NCI-H146 treated with DMSO at 0.1 percent for 48 hours (cell line): ENCODE data around the gene PHLDB3.

Experiments used
- DNase-seq: peaks from one replicate; lab custom pipeline; 2025; ENCODE audit not compliant: unreplicated experiment; lab: John Stamatoyannopoulos, UW

PHLDB3 gene

DNA sequence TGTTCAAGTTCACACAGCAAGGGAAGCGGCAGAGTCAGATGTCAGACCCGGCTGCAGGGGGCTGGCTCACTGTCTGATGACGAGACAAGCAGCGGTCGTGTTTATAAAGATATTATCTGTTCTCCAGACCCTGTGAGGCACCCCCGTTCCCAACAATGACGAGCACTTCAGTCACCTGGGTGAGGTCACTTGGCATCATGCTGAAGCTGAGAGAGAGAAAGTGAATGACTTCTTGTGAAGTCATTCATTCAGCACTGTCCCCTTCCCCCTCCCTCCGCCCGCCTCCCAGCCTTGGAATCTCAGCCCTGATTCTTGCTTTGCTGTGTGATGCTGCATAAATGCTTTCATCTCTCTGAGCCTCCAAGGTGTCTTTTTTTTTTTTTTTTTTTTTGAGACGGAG, 34.3 kb downstream of the PHLDB3 start:
- DNase-seq, result no peak

DNA sequence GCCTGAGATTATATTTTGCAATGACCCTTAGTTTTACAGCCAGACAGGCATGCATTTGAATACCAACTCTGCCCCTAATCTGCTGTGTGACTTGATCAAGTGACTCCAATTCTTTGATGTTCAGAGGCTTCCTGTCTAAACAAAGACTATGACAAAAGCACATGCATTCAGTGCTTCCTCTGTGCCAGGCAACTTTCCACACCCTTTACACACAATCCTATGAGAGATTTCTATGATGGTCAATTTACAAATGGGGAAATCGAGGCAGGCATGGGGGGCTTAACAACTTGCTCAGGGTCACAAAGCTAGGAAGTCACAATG, 35.4 kb downstream of the PHLDB3 start:
- DNase-seq, result no peak

DNA sequence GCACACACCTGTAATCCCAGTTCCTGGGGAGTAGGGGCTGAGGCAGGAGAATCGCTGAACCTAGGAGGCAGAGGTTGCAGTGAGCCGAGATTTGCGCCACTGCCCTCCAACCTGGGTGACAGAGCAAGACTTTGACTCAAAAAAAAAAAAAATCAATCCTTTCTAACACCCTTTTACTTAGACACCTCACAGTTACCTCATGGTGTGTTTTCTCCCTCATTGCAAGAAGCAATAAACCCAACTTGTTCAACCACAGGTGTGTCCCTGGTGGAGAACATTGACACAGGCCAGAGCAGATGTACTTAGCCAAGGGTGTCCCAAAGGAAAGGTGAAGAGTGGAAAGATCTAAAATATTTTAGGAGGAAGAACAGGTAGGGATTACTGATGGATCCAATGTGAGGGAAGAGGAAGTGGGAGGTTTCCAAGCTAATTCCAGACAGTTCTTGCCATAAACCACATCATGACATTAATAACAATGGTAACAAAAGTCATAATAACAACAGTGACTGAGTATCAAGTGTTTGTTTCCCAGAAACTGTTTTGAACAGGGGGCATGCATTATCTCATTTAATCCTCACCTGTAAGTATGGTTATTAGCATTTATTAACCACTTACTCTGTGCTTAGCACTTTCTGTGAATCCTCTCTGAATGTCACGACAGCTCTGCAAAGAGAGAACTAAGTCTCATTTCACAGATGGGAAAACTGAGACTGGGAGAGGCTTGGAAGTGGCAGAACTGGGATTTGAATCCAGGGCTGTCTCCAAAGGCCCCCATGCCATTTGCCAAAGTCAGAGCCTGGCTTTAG, 36.0 kb downstream of the PHLDB3 start:
- DNase-seq, result no peak

DNA sequence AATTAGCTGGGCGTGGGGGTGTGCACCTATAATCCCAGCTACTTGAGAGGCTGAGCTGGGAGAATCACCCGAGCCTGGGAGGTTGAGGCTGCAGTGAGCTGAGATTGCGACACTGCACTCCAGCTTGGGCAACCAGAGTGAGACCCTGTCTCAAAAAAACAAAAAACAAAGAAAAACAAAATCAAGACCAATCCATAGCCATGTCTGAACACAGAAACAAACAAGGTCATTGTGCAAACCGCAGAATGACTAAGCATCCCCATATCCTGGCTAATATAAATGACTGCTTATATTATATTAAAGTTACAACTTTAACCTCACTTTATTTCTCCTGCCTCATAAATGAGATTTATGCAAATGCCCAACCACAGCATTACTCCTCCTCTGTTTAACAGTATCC, 36.8 kb downstream of the PHLDB3 start:
- DNase-seq, result no peak

DNA sequence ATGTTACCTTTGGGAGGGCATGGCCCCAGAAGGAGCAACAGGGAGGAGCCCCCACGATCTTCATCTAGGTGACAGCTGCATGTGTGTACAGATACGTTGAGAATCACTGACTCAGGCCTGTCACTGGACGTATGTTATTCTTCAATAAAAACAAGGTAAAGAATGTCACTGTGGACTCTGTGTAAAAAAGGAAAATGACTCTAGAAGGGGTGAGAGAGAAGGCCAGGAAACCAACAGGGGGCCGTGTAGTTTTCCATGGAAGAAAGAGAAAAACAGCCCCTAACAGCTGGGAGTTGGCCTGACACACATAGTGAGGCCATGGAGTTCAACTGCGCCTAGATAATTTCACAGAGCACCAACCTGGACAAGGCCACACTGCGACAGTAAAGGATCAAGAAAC, 37.3 kb downstream of the PHLDB3 start:
- no peak for DNase-seq

DNA sequence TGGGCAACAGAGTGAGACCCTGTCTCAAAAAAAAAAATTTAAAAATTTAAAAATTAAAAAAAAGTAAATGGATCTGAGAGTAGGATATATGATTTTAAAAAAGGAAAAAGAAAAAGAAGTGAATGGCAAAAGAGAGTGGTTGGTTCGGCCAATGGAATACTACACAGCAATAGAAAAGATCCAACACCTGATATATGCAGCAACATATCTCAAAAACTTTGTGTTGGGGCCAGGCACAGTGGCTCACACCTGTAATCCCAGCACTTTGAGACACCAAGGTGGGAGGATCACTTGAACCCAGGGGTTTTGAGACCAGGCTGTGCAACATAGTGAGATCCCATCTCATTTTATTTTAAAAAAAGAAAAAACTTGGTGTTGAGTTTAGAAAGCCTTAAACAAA, 37.8 kb downstream of the PHLDB3 start:
- DNase-seq, result no peak

DNA sequence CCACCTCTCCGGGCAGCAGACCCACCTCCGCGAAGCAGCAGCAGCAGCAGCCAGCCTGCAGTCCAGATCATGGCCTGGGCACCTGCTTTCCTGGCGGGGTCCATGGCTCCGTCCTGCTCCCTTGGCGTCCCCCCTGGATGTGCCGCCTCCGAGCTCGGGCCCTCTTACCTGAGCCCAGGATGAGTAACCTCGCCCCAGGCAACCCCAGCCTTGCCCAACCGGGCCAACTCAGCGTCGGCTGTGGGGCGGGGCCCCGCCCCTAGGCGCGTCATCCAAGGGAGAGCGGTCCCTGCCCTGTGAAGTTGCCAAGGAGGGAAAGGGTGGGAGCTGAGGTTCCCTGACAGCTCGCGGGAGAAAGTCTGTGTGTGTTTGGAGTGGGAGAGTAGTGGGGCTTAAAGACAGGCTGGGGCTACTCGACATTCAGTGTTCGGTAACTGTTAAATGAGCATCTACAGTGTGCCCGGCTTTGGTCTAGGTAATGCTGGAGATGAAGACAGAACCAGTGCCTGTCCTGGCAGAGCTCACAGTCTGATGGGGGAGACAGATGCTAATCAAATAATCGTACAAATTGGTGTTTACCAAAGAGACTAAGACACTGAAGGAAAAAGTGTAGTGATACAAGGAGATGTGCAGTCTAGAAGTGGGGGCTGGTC, 39.0 kb downstream of the PHLDB3 start, which contains the start of gene LYPD3:
Gene LYPD3 (minus strand): TSS at position 141 of the 653 bp plus-strand sequence. CDS start 37 bp downstream, at position 104.
- no peak for DNase-seq

DNA sequence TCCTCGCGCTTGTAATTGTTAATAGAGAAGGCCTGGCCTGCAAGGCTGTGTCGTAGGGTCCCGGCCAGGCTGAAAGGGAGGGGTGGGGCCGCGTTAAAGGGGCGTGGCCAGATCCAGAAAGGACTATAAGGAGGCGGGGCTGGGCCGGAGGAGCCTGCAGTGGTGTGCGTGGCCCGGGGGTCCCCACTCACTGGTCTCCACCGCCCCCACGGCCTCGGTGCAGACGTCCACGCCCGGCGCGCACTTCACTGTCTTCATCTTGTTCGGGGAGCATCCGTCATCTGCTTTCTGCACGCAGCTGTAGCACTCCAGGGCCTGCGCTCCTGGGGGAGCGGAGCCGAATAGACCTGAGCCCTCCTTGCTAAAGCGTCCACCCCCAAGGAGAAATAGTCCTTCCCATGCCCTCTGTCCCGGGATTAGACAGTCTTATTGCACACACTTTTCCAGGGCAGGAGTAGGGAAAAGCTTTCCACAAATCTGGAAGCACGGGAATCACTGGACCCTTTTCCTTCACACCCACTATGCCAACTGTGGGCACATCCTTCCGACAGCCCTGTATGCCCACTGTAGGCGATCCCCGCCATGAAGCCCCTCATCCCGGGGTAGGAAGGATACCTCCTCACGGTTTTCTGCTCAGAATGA, 40.3 kb downstream of the PHLDB3 start:
- peak; percentile 62 for DNase-seq

DNA sequence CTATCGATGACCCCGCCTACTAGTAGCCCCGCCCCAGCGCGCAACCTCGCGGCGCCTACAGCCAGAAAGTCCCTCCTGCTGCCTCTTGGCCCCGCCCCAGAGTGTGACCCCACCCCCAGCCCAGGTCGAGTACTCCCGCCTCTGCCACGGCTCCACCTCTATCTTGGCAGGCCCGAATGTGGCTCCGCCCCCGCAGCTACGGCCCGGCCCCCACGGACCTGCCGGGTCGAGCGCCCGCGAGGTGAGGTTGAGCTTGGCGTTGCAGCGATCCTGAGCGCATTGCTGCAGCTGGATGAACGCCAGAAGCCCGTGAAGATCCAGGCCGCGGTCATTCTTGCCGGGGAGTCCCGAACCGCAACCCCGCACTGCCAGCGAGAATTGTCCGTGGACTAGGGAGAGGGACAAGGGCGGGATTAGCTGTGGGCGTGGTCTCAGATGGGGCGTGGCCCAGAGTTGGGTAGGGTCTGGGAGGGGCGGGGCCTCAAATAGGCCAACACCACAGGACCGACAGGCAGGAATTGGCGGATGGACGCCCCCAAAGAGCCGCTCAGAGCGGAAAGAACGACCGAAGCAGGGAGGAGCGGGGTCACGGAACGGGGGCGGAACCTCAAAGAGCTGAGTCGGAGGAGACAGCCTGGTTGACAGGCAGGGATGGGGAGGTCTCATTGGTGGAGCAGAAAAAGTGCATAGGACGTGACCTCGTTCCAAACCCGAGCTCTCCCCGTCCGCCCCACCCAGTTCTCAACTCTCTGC, 41.0 kb downstream of the PHLDB3 start:
- DNase-seq, result peak; percentile 95

DNA sequence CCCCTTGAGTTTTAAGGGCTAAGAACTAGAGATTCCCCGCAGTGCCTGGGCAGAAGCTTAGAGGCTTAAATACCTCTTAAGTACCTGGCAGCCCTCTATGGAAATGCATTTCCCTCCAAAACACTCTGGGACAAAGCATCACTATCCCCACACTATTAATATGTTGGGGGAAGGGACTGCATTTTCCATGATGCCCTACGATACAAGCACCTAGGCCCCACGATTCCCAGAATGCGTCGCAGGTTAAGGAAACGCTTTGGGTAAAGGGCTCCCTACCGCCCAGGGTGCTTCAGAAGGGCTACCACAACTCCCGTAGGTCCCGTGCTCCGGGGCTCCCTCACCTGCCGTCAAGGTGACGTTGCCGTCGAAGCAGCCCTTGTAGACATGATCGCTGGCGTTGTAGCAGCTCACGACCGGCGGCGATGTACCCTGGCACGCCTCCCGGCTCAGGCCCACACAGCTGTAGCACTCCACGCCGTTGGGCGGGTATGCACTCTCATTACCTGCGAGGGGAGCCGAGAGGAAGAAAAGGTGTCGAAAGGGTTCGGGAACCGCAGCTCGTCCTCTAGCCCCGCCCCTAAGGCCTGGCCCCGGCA, 41.7 kb downstream of the PHLDB3 start:
- no peak for DNase-seq

DNA sequence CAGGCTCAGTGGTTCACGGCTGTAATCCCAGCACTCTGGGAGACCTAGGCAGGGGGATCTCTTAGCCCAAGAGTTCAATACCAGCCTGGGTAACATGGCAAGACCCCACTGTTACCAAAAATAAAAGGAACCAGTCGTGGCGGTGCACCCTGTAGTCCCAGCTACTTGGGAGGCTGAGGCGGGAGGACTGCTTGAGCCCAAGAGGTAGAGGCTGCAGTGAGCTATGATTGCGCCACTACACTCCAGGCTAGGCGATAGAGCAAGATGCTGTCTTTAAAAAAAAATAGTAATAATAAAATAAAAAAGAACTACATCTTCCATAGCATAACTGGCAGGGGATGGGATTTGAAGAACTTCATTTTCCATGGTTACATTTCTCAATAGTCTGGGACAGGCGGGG, 42.2 kb downstream of the PHLDB3 start:
- DNase-seq, result no peak

DNA sequence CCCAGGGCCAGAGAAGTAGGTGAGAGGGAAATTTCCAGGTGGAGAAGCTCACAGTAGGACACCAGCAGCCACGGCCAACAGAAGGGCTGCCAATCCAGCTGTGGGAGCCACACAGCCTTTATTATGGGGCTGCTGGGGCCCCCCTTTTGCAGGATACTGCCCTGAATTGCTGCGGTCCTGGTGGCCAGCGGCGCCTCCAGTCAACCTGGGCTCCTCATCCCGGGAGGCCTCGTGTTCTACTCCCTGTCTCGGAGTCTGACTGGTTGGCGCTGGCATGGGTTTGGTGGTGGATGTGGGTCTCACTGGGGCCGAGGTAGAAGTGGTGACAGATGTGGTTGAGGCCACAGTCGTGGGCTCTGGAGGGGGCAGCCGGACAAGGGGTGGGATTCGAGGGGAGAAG, 43.2 kb downstream of the PHLDB3 start:
- DNase-seq, result no peak

DNA sequence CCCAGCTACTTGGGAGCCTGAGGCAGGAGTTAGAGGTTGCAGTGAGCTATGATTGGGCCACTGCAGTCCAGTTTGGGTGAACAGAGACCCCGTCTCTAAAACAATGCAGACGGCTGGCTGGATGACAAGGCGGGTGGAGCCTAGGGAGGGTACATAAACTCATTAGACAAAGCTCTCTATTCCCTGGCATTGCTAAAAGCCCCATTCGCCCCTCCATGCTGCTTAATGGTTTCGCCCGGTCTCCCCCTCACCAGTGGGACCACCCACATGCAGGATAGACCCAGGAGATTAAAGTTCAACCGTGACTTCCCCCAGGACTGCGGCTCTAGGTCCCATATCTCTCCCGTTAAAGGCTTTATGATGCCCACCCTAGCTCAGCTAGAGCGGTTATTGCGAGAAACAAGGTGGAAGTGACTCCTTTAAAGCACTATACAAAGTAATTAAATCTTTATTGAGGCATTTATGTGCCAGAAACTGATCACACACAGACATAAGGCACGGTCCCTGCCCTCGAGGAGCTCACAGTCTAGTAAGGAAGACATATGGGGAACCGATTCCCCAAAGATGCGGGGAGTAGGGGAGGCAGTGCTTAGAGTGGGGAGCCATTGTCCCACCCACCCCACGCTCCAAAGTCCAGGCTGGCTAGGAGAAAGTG, 44.1 kb downstream of the PHLDB3 start:
- DNase-seq, result no peak

DNA sequence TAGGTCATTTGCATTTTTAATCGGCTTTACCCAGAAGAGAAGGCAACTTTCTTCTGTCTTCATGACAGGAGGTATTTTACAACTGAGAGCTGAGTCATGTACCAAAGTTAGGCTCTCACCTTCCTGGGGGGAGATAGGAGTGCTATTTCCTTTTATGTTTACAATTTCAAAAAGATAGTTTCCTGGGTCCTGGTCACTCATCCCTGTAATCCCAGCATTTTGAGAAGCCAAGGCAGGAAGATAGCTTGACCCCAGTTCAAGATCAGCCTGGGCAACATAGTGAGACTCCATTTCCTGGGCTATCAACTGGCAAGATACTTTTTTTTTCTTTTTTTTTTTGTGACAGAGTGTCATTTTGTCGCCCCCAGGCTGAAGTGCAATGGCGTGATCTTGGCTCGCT, 46.7 kb downstream of the PHLDB3 start:
- no peak for DNase-seq

DNA sequence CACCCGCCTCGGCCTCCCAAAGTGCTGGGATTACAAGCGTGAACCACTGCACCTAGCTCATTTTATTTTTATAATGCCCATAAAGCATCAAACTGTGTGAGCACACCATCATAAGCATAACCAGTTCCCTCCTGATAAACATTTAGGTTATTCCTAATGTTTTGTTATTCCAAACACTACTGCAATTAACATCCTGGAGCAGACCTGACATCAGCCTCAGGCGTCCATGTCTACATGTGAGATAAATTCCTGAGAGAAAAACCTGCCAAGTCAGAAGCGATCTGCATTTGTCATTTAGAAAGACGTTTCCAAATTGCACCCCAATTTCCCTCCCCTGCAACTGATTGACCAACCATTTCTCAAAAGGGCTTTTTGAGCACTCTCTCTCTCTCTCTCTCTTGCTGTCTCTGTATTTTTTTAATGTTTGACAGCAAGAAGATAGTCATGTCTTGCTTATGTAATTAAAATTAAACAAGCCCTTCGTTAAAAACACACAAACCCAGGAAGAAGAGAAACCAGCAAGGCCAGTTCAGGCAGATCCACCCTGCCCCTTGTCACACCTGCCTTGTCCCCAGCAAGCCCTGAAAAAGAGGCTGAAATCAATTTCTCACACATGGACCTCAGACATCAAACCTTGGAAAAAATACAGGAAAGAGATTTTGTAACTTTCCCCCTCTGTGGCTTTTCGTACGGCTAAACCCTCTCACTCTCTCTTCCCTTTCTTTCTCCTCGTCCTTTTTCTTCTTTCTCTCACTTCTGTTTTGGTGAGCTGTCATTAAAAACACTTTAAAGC, 49.0 kb downstream of the PHLDB3 start:
- no peak for DNase-seq

DNA sequence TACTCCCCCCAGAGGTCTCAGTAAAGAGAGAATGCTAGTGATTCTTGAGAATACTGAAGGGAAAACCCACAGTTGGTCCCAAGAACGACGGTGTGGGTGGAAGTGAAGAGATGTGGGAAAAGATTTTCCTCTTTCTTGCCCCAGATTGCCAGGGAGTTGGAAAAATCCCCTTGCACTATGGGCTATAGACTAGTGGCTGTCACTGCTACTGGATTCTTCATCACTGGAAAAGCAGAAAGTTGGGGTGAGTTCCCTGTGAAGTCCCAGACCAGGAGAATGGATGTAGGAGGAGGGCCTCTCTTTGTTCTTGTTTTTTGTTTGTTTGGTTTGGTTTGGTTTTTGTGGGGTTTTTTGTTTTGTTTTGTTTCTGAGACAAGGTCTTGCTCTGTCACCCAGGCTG, 50.5 kb downstream of the PHLDB3 start:
- no peak for DNase-seq

DNA sequence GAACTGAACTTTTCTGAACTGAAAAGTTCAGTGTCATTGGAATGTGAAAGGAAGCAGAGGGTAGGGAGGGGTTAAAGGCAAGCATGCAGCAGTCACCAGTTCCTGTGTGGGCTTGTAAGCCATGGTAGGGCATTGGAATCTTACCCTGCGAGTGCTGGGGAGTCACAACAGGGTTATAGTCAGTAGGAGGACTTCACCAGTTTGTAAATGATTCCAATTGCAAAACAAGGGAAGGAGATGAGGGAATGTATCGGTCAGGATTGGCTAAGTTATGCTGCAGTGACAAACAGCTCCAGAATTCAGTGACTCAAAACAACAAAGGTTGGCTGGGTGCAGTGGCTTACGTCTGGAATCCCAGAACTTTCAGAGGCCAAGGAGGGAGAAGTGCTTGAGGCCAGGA, 52.0 kb downstream of the PHLDB3 start:
- no peak for DNase-seq

DNA sequence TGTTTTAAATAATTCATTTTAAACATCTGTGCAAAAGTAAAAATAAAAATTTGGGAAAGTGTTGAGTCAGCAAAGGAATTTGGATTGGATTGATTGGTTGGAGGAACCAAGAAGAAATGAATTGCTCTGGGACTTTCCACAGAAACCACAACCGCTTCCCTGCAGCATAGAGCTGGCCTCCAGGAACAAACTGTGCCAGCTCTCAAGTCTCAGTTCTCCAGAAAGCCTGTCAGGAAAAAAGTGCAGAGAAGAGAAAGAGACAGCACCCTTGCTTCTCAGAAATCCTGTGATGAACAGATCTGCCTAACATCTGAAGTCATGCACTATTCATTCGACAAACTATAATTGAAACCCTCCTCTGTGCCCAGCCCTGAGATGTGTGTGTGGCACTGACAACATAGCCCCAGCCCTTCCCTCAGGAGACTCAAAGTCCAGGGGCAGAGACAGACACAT, 54.0 kb downstream of the PHLDB3 start:
- no peak for DNase-seq

DNA sequence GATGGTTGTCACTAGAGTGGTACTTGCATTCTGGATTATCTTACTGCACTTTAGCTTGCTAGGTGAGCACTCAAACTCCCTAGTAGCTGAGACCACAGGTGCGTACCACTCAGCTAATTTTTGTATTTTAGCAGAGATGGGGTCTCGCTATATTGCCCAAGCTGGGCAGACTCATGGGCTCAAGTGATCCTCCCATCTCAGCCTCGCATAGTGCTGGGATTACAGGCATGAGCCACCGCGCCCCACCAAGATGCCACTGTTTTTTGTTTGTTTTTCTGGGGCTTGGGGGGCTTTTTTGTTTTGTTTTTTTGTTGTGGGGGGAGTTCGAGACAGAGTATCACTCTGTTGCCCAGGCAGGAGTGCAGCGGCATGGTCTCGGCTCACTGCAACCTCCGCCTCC, 56.9 kb downstream of the PHLDB3 start:
- DNase-seq, result no peak
